ENCODE results near the gene CCDC88B.

Gene CCDC88B

GRCh38 chr11:64339754-64340408, at the start of gene CCDC88B:
CCDC88B (plus strand) TSS chr11:64340204; CDS start chr11:64340267, 63 bp downstream.
- DNase-seq = peak; percentile 81

- no peak for DNase-seq
These were observed 49.4 kb upstream of the CCDC88B start for GRCh38 chr11:64290352-64291261.

GRCh38 chr11:64291262-64291751, 48.7 kb upstream of the CCDC88B start, which contains the start of gene KCNK4:
KCNK4 (plus strand) TSS chr11:64291302; CDS start chr11:64293019, 1,717 bp downstream.
- DNase-seq = no peak

- no peak for DNase-seq
These were observed 48.1 kb upstream of the CCDC88B start for GRCh38 chr11:64291752-64292459.

- no peak for DNase-seq
These were observed 47.3 kb upstream of the CCDC88B start for GRCh38 chr11:64292460-64293254.

- DNase-seq = no peak
These were observed 45.2 kb upstream of the CCDC88B start for GRCh38 chr11:64294774-64295173.

- DNase-seq = no peak
These were observed 44.2 kb upstream of the CCDC88B start for GRCh38 chr11:64295760-64296159.

GRCh38 chr11:64296236-64296635, 43.8 kb upstream of the CCDC88B start:
- DNase-seq = no peak

- DNase-seq = no peak
These were observed 42.9 kb upstream of the CCDC88B start for GRCh38 chr11:64296830-64297698.

- DNase-seq = no peak
These were observed 42.2 kb upstream of the CCDC88B start for GRCh38 chr11:64297699-64298358.

- no peak for DNase-seq
These were observed 40.8 kb upstream of the CCDC88B start for GRCh38 chr11:64298966-64299846.

GRCh38 chr11:64299847-64300648, 40.0 kb upstream of the CCDC88B start, which contains the start of gene CATSPERZ:
CATSPERZ (plus strand) TSS chr11:64300358; CDS start chr11:64300411, 53 bp downstream.
- DNase-seq = no peak

GRCh38 chr11:64303109-64304031, 36.6 kb upstream of the CCDC88B start:
- DNase-seq = no peak

- no peak for DNase-seq
These were observed 36.0 kb upstream of the CCDC88B start for GRCh38 chr11:64304032-64304315.

- peak; percentile 95 for DNase-seq
These were observed 35.5 kb upstream of the CCDC88B start for GRCh38 chr11:64304316-64305072.

- peak; percentile 100 for DNase-seq
These were observed 34.8 kb upstream of the CCDC88B start, which contains the start of gene ESRRA for GRCh38 chr11:64305075-64305690. ESRRA (plus strand) TSS chr11:64305524; CDS start chr11:64307180, 1,656 bp downstream.
